ENCODE measurements around the gene NMRAL1. TPM values are rescaled to one million over a fixed set of nuclear protein-coding genes. Genes with fewer than 3 reads are reported as not detected.

Gene NMRAL1
- total and polyA plus RNA-seq, 10 of the 15 experiments (the other 5 are each of a cell fraction or from before 2014, with no cell fraction given) = 4.8 to 102 (median 62.5) TPM

DNA sequence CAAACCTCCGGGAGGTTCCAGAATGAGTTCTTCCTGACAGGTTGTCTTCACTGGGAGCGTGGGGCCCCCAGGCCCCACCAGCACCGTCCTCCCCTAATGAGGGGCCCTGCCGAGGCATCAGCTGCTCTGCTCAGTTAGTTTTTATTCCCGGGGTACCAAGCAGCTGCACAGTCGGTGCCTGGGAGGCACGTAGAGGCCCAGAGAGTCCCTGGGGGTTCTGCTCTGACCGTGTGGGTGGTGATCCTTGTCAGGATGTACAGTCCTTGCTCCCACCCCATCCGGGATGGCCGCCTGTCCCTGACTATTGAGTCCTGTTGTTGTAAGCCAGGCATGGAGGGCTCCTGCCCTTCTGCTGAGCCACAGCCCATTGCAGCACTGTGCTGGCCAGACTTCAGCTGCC is 18.5 kb downstream of the NMRAL1 start:
- Histone ChIP-seq H3K27ac (ENCODE audit: control insufficient read depth, insufficient read depth) (no peak overlapping the region), H3K9ac (ENCODE audit: control insufficient read depth, insufficient read depth, low read length) (no peak overlapping the region), H4K20me1 (ENCODE audit: control insufficient read depth, insufficient read depth) (no peaks in the 10 kb centered on the region; the same call in 1 of the 2 replicates), H3K27me3 (replicated peaks in 1 of 2; ENCODE audit: control insufficient read depth in 2 of 2, insufficient read depth in 2 of 2, low read length in 1 of 2) (no peaks in the 10 kb centered on the region), H3K9me3 (replicated peaks; ENCODE audit: control insufficient read depth, insufficient read depth, low read length) (no peaks in the 10 kb centered on the region), H3K36me3 (ENCODE audit: control insufficient read depth in 2 of 2, insufficient read depth in 2 of 2, low read length in 1 of 2) (peaks cover 18 to 22% of the 10 kb centered on the region in 2 experiments; a peak in 3 of 4 replicates), H3K4me3 (no peak overlapping the region), H3K4me1 (ENCODE audit: control insufficient read depth, insufficient read depth, low read length) (no peaks in the 10 kb centered on the region), H2AFZ (ENCODE audit: control insufficient read depth, low read depth, low read length) (no peak overlapping the region), H3K4me2 (ENCODE audit: control insufficient read depth, insufficient read depth) (no peak overlapping the region), H3K79me2 (ENCODE audit: control insufficient read depth, insufficient read depth, low read length) (no peaks in the 10 kb centered on the region)
- 84% methylated on average over 10 of the region's 10 CpGs for WGBS (ENCODE audit: insufficient coverage, insufficient replicate concordance, low lambda C conversion rate, missing lambda C conversion rate)
- ATAC-seq = no peak
- TF ChIP-seq STAT1 (conservative IDR thresholded peaks at IDR 0.05) = no peak
- TF ChIP-seq POLR2A (IDR thresholded peaks at IDR 0.05; ENCODE audit: low read depth, low read length) = 0 out of 2 replicates have a peak, but pooled peaks have one; percentile 38
- no peak for TF ChIP-seq SIN3A (IDR thresholded peaks at IDR 0.05; ENCODE audit: low read depth, low read length)
- no peak for TF ChIP-seq BRCA1 (IDR thresholded peaks at IDR 0.05; ENCODE audit: low read depth, low read length)
- DNase-seq (ENCODE audit: low read depth, low spot score) = no peak
- ChIA-PET SMC1A (ENCODE audit: uncharacterized antibody, unreplicated experiment) (no interaction called here), CTCF (no interaction called here), POLR2A (no interaction called here), RAD21 (ENCODE audit: unreplicated experiment) (no interaction called here)
- BruUV-seq (replicated peaks) = no TSS peak
- intact Hi-C loops (cut with micrococcal nuclease; ENCODE audit: unreplicated experiment) (no loop called here), in situ Hi-C loops (cut with MboI) (no loop called here)
- FAIRE-seq = no peak

GRCh38 chr16:4455081-4455480 is 19.3 kb downstream of the NMRAL1 start:
- ChIA-PET SMC1A (ENCODE audit: uncharacterized antibody, unreplicated experiment) (no interaction called here), CTCF (no interaction called here), POLR2A (no interaction called here), RAD21 (ENCODE audit: unreplicated experiment) (no interaction called here)
- peaks cover 22% of the 10 kb centered on the region in 2 experiments; a peak in 3 of 4 replicates for H3K36me3 ChIP-seq (ENCODE audit: control insufficient read depth in 2 of 2, insufficient read depth in 2 of 2, low read length in 1 of 2)
- H3K4me1 ChIP-seq (ENCODE audit: control insufficient read depth, insufficient read depth, low read length) = no peaks in the 10 kb centered on the region
- FAIRE-seq (no peak), DNase-seq (ENCODE audit: low read depth, low spot score) (no peak), ATAC-seq (no peak)
- H3K4me3 ChIP-seq = no peak overlapping the region
- H3K79me2 ChIP-seq (ENCODE audit: control insufficient read depth, insufficient read depth, low read length) = no peaks in the 10 kb centered on the region
- 97% methylated on average over 14 of the region's 14 CpGs for WGBS (ENCODE audit: insufficient coverage, insufficient replicate concordance, low lambda C conversion rate, missing lambda C conversion rate)
- no peaks in the 10 kb centered on the region for H3K9me3 ChIP-seq (replicated peaks; ENCODE audit: control insufficient read depth, insufficient read depth, low read length)
- TF ChIP-seq, protein P1, sequence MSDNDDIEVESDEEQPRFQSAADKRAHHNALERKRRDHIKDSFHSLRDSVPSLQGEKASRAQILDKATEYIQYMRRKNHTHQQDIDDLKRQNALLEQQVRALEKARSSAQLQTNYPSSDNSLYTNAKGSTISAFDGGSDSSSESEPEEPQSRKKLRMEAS (IDR thresholded peaks at IDR 0.05; ENCODE audit: low read depth, low read length) = no peak
- TF ChIP-seq ZBED1 (IDR thresholded peaks at IDR 0.05; ENCODE audit: borderline replicate concordance) = no peak
- TF ChIP-seq ASH2L (IDR thresholded peaks at IDR 0.05; ENCODE audit: borderline replicate concordance, low read depth) = no peak
- no peak for TF ChIP-seq PKNOX1 (IDR thresholded peaks at IDR 0.05)
- TF ChIP-seq ZZZ3 (IDR thresholded peaks at IDR 0.05; ENCODE audit: control insufficient read depth, insufficient read length, low read depth) = no peak
- no peak for TF ChIP-seq RFX5 (IDR thresholded peaks at IDR 0.05; ENCODE audit: low read depth, low read length)
- TF ChIP-seq MYC (IDR thresholded peaks at IDR 0.05; ENCODE audit: insufficient read depth, insufficient read length, insufficient replicate concordance, low read length, severe bottlenecking) = no peak
- TF ChIP-seq, protein P2, sequence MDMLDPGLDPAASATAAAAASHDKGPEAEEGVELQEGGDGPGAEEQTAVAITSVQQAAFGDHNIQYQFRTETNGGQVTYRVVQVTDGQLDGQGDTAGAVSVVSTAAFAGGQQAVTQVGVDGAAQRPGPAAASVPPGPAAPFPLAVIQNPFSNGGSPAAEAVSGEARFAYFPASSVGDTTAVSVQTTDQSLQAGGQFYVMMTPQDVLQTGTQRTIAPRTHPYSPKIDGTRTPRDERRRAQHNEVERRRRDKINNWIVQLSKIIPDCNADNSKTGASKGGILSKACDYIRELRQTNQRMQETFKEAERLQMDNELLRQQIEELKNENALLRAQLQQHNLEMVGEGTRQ (IDR thresholded peaks at IDR 0.05; ENCODE audit: borderline replicate concordance, low read depth, low read length) = no peak
- TF ChIP-seq, protein P3, sequence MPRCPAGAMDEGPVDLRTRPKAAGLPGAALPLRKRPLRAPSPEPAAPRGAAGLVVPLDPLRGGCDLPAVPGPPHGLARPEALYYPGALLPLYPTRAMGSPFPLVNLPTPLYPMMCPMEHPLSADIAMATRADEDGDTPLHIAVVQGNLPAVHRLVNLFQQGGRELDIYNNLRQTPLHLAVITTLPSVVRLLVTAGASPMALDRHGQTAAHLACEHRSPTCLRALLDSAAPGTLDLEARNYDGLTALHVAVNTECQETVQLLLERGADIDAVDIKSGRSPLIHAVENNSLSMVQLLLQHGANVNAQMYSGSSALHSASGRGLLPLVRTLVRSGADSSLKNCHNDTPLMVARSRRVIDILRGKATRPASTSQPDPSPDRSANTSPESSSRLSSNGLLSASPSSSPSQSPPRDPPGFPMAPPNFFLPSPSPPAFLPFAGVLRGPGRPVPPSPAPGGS (IDR thresholded peaks at IDR 0.05; ENCODE audit: borderline replicate concordance, insufficient read depth, low read depth, low read length, poor library complexity, severe bottlenecking) = no peak
- TF ChIP-seq BACH1 (IDR thresholded peaks at IDR 0.05; ENCODE audit: borderline replicate concordance) = no peak
- TF ChIP-seq SIN3A (IDR thresholded peaks at IDR 0.05; ENCODE audit: low read depth, low read length) = no peak
- no peak overlapping the region for H3K9ac ChIP-seq (ENCODE audit: control insufficient read depth, insufficient read depth, low read length)
- BruUV-seq (replicated peaks) = no TSS peak
- no peak overlapping the region for H3K27ac ChIP-seq (ENCODE audit: control insufficient read depth, insufficient read depth)
- no peak overlapping the region for H2AFZ ChIP-seq (ENCODE audit: control insufficient read depth, low read depth, low read length)
- no peaks in the 10 kb centered on the region for H3K27me3 ChIP-seq (replicated peaks in 1 of 2; ENCODE audit: control insufficient read depth in 2 of 2, insufficient read depth in 2 of 2, low read length in 1 of 2)
- no peaks in the 10 kb centered on the region; the same call in 1 of the 2 replicates for H4K20me1 ChIP-seq (ENCODE audit: control insufficient read depth, insufficient read depth)
- no peak overlapping the region for H3K4me2 ChIP-seq (ENCODE audit: control insufficient read depth, insufficient read depth)
- intact Hi-C loops (cut with micrococcal nuclease; ENCODE audit: unreplicated experiment) (no loop called here), in situ Hi-C loops (cut with MboI) (no loop called here)

Data from GM12878 (cell line).